CD4-positive, alpha-beta T cell treated with Interleukin-4 for 1 hour (primary cell): ENCODE results near the gene TMEM14A.
"Not testable (repeated sequence)": the region's sequence is repeated elsewhere in the genome, so short reads cannot be mapped to it uniquely, and the experiment has no call there.

Experiments
- DNase-seq, 2 donors: peaks; one replicate each; pipeline ENCODE4 v3.0.0-alpha.2; 2020 to 2022

TMEM14A gene

GRCh38 chr6:52704781-52705502 lies 34.0 kb downstream of the TMEM14A start:
- not testable (repeated sequence) for DNase-seq

GRCh38 chr6:52706001-52706400 lies 35.1 kb downstream of the TMEM14A start:
- no peak for DNase-seq

- DNase-seq, result no peak
Measured at GRCh38 chr6:52707963-52708680, 37.2 kb downstream of the TMEM14A start.

GRCh38 chr6:52712136-52712535 lies 41.2 kb downstream of the TMEM14A start:
- DNase-seq, result no peak

- DNase-seq, result not testable (repeated sequence)
Measured at GRCh38 chr6:52714761-52715160, 43.8 kb downstream of the TMEM14A start.

GRCh38 chr6:52718550-52718949 lies 47.6 kb downstream of the TMEM14A start:
- no peak for DNase-seq

GRCh38 chr6:52720321-52720720 lies 49.4 kb downstream of the TMEM14A start:
- no peak for DNase-seq

GRCh38 chr6:52724042-52724405 lies 53.1 kb downstream of the TMEM14A start:
- DNase-seq, result no peak

- peak; percentile 44 to 45 for DNase-seq
Measured at GRCh38 chr6:52724406-52725121, 53.7 kb downstream of the TMEM14A start.

GRCh38 chr6:52725143-52725534 lies 54.2 kb downstream of the TMEM14A start:
- no peak for DNase-seq

GRCh38 chr6:52725535-52726192 lies 54.8 kb downstream of the TMEM14A start:
- no peak for DNase-seq

GRCh38 chr6:52726193-52726542 lies 55.3 kb downstream of the TMEM14A start:
- DNase-seq, result no peak

- no peak for DNase-seq
Measured at GRCh38 chr6:52726741-52727535, 56.0 kb downstream of the TMEM14A start.

GRCh38 chr6:52727908-52728307 lies 57.0 kb downstream of the TMEM14A start:
- no peak for DNase-seq

GRCh38 chr6:52728394-52728793 lies 57.5 kb downstream of the TMEM14A start:
- DNase-seq, result no peak

GRCh38 chr6:52729576-52729975 lies 58.7 kb downstream of the TMEM14A start:
- DNase-seq, result no peak

- DNase-seq, result no peak
Measured at GRCh38 chr6:52731719-52732118, 60.8 kb downstream of the TMEM14A start.

- DNase-seq, result no peak
Measured at GRCh38 chr6:52733172-52733571, 62.3 kb downstream of the TMEM14A start.

- no peak for DNase-seq
Measured at GRCh38 chr6:52734072-52734471, 63.2 kb downstream of the TMEM14A start.

GRCh38 chr6:52735071-52735470 lies 64.2 kb downstream of the TMEM14A start:
- DNase-seq, result no peak

- no peak for DNase-seq
Measured at GRCh38 chr6:52736145-52736544, 65.2 kb downstream of the TMEM14A start.
